ENCODE data around the gene CXCL12.

Gene CXCL12

DNA sequence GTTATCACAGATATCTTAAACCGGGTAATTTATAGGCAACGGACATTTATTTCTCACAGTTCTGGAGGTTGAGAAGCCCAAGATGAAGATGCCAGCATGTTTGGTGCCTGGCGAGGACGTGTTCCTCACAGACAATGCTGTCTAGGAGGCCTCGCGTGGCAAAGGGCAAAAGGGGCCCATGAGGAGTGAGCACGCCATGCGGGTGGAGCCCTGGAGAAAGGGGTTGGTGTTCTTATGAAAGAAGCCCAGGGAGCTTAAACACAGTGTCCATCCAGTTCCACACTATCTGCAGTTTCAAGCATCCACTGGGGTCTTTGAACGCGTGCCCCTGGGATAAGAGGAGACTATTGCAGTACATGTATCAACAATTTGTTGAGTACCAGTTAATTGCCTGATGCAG is 51.4 kb downstream of the CXCL12 start:
- DNase-seq: no peak

DNA sequence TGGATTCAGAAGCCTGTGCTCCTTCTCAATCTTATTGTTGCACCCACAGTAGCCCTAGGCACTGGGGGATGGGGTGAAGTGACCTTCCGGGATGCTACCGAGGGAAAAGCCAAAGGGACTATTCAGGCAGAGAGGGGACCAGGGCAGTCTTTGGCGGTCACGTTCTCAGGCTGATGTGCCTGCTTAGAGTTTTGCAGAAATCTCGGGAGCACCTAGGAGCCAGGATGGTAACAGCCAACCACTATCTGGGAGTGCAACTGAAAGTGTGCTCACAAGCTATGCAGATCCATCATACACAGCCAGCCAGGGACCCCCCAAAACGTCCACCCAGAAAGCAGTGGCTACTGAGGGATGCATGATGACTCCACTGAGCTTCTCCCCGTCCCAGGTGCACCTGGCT is 52.4 kb downstream of the CXCL12 start:
- DNase-seq: no peak

DNA sequence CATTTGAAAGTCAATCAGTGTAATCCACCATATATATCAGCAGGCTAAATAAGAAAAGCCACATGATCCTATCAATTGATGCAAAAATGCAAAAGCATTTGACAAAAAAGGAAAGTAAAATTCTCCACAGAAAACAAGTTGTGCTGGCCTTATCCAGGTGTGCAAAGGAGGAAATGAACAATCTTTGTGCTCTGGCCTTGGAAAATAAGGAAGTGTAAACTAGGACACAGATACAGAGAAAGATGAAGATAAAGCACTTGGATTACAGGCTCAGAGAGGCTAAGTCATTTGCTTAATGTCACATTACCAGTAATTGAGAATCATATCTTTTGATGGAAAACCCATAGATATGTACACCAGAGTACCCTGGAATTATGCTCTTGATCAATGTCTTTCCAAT is 54.5 kb downstream of the CXCL12 start:
- DNase-seq: no peak

DNA sequence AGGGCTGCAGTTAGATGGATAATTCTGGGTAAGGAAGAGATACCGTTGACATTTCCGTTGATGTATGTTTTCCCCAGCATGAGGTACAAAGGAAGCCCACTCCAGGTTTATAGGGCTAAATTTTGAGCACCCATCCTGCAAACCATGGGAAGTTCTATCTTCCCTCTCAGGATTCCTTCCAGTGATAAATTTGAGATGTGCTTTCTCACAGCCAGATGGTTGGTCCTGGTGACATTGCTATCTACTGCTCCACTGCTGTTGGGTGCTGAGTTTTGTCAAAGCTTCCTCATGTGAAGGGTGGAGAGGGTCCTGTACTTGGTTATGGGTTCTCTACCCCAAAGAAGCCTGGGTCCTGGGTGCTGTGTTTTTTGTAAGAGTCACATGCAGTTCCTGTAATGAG is 57.4 kb downstream of the CXCL12 start:
- no peak for DNase-seq
